Colonic mucosa (tissue), 4 donors: ENCODE measurements around the gene DDX46. TPM values are rescaled to one million over a fixed set of nuclear protein-coding genes. Genes with fewer than 3 reads are reported as not detected.

Experiments used
- DNase-seq: peaks from one replicate; pipeline ENCODE4 v3.0.0-alpha.2; 2020
- H3K27ac ChIP-seq: fragments of 200-600 bp; one replicate; pipeline ENCODE4 v1.8.0; 2021
- H3K27me3 ChIP-seq: fragments of 200-600 bp; one replicate; pipeline ENCODE4 v1.8.0; 2021
- H3K36me3 ChIP-seq: fragments of 200-600 bp; one replicate; pipeline ENCODE4 v1.8.0; 2021
- H3K4me1 ChIP-seq: fragments of 200-600 bp; one replicate; pipeline ENCODE4 v1.8.0; 2021; ENCODE audit warnings: mild to moderate bottlenecking
- H3K4me3 ChIP-seq: fragments of 200-600 bp; one replicate; pipeline ENCODE4 v1.8.0; 2021
- H3K9ac ChIP-seq, 2 donors: one replicate each; pipeline ENCODE4 v1.7.0; 2013; ENCODE audit warnings: control low read depth in 2 of 2, low read depth in 2 of 2, low read length in 2 of 2
- H3K9me3 ChIP-seq: fragments of 200-600 bp; one replicate; pipeline ENCODE4 v1.8.0; 2021
- intact Hi-C: fragments of 100-400 bp; cut with DNase I; formaldehyde crosslinking; loops from one replicate; pipeline ENCODE4 v1.14.1; 2022
- total RNA-seq, 2 donors: library from RNA; stranded (reverse); fragmentation: NEBNext Ultra II Directional in 1 of 2; extraction: Animal tissue kit (Norgen Biotek cat#: 25700) in 1 of 2; gene quantifications; one replicate each; pipeline ENCODE4 v1.2.1, GENCODE V29; 2021
- TF ChIP-seq, protein P1 (sequence below): fragments of 200-600 bp; IDR thresholded peaks from one replicate; pipeline ENCODE4 v1.8.0; 2022; ENCODE audit warnings: antibody characterized with exemption, mild to moderate bottlenecking
- donor health status: healthy.
- donor health status: DM: no; HTN: no; CAD: no.
- donor health status: DM: no; HTN: no; CAD: no.

Gene DDX46
- total RNA-seq, 2 donors from 2014 or later = 38.2 to 49.3 TPM

DNA sequence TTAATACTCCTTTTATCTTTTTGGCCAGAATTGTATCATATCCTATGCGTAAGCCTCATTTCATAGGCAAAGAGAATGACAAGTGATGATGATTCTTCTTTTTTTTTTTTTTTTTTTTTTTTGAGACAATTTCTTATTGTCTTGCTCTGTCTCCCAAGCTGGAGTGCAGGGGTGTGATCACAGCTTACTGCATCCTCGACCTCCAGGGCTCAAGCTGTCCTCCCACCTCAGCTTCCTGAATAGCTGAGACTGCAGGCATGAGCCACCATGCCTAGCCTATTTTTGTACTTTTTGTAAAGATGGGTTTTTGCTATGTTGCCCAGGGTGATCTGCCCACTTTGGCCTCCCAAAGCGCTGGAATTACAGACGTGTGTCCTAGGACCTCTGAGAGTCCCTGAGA lies 45.2 kb downstream of the DDX46 start:
- Histone ChIP-seq H3K9ac (no peak overlapping the region), H3K4me3 (no peak overlapping the region), H3K4me1 (no peaks in the 10 kb centered on the region), H3K27me3 (no peaks in the 10 kb centered on the region), H3K36me3 (no peaks in the 10 kb centered on the region), H3K9me3 (no peaks in the 10 kb centered on the region), H3K27ac (no peak overlapping the region)
- TF ChIP-seq, protein P1, sequence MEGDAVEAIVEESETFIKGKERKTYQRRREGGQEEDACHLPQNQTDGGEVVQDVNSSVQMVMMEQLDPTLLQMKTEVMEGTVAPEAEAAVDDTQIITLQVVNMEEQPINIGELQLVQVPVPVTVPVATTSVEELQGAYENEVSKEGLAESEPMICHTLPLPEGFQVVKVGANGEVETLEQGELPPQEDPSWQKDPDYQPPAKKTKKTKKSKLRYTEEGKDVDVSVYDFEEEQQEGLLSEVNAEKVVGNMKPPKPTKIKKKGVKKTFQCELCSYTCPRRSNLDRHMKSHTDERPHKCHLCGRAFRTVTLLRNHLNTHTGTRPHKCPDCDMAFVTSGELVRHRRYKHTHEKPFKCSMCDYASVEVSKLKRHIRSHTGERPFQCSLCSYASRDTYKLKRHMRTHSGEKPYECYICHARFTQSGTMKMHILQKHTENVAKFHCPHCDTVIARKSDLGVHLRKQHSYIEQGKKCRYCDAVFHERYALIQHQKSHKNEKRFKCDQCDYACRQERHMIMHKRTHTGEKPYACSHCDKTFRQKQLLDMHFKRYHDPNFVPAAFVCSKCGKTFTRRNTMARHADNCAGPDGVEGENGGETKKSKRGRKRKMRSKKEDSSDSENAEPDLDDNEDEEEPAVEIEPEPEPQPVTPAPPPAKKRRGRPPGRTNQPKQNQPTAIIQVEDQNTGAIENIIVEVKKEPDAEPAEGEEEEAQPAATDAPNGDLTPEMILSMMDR = no peak
- intact Hi-C loops = no loop called here
- no peak for DNase-seq

DNA sequence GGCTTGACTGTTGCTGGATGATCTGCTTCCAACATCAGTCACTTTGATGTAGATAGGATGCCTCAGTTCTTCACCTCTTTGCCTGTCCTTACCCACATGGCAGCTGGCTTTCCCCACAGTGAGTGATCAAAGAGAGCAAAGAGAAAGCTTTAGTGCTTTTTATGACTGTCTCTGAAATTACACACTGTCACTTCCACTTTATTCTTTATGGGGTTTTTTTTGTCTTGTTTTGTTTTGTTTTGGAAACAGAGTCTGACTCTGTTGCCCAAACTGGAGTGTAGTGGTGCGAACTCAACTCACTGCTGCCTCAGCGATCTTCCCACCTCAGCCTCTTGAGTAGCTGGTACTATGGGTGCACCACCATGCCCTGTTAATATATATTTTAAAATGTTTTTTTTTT lies 54.8 kb downstream of the DDX46 start:
- no peak overlapping the region for H3K4me3 ChIP-seq
- H3K9ac ChIP-seq = no peak overlapping the region
- no peaks in the 10 kb centered on the region for H3K4me1 ChIP-seq
- no peaks in the 10 kb centered on the region for H3K9me3 ChIP-seq
- intact Hi-C loops = no loop called here
- no peak for DNase-seq
- H3K27ac ChIP-seq = no peak overlapping the region
- TF ChIP-seq, protein P1 = no peak
- no peaks in the 10 kb centered on the region for H3K36me3 ChIP-seq
- H3K27me3 ChIP-seq = no peaks in the 10 kb centered on the region

DNA sequence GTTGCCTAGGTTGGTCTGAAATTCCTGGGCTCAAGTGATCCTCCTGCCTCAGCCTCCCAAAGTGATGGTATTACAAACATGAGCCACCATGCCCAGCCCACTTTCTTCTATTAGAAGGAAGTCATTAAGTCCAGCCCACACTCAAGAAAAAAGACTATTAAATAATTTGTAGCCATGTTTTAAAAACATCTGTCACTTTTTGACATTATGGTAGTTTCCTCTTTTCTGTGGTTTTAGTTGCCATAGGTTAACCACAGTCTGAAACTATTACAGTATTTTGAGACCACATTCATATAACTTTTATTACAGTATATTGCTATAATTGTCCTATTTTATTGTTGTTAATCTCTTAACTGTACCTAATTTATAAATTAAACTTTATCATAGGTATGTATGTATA lies 55.2 kb downstream of the DDX46 start:
- TF ChIP-seq, protein P1 = no peak
- intact Hi-C loops = no loop called here
- Histone ChIP-seq H3K36me3 (no peaks in the 10 kb centered on the region), H3K27ac (no peak overlapping the region), H3K4me1 (no peaks in the 10 kb centered on the region), H3K4me3 (no peak overlapping the region), H3K9ac (no peak overlapping the region), H3K9me3 (no peaks in the 10 kb centered on the region), H3K27me3 (no peaks in the 10 kb centered on the region)
- no peak for DNase-seq

- Histone ChIP-seq H3K4me3 (no peak overlapping the region), H3K27ac (no peak overlapping the region), H3K27me3 (no peaks in the 10 kb centered on the region), H3K9me3 (no peaks in the 10 kb centered on the region), H3K9ac (no peak overlapping the region), H3K4me1 (no peaks in the 10 kb centered on the region), H3K36me3 (no peaks in the 10 kb centered on the region)
- intact Hi-C loops = no loop called here
- DNase-seq = no peak
- TF ChIP-seq, protein P1 = no peak
Observed at GRCh38 chr5:134817006-134817405, 58.4 kb downstream of the DDX46 start.

GRCh38 chr5:134818776-134819175 lies 60.2 kb downstream of the DDX46 start:
- no peaks in the 10 kb centered on the region for H3K36me3 ChIP-seq

More at GRCh38 chr5:134818776-134819175, 60.2 kb downstream of the DDX46 start:
- Histone ChIP-seq H3K4me1 (no peaks in the 10 kb centered on the region), H3K9me3 (no peaks in the 10 kb centered on the region), H3K27me3 (no peaks in the 10 kb centered on the region), H3K9ac (no peak overlapping the region), H3K27ac (no peak overlapping the region), H3K4me3 (no peak overlapping the region)
- TF ChIP-seq, protein P1 = no peak
- intact Hi-C loops = no loop called here
- DNase-seq = no peak
